ENCODE measurements around the gene AUTS2.

Gene AUTS2

GRCh38 chr7:70044064-70044463 is 445.8 kb downstream of the AUTS2 start (continued):
- TF ChIP-seq ZNF513 (tag by site-specific recombination; IDR thresholded peaks at IDR 0.05), result no peak
- no peak for TF ChIP-seq TSHZ1 (tag by site-specific recombination; IDR thresholded peaks at IDR 0.05; ENCODE audit: borderline replicate concordance)
- TF ChIP-seq BCL11A (tag by site-specific recombination; IDR thresholded peaks at IDR 0.05; ENCODE audit: low read depth), result 0 out of 2 replicates have a peak, but pooled peaks have one; percentile 18
- no peak for TF ChIP-seq ZNF148 (tag by site-specific recombination; IDR thresholded peaks at IDR 0.05; ENCODE audit: borderline replicate concordance)
- no peak for TF ChIP-seq ZNF423 (tag by site-specific recombination; IDR thresholded peaks at IDR 0.05)
- TF ChIP-seq ZSCAN30 (tag by site-specific recombination; IDR thresholded peaks at IDR 0.05), result peak; percentile 79; the same call in 1 of the 2 replicates
- no peak for TF ChIP-seq ZNF23 (tag by site-specific recombination; IDR thresholded peaks at IDR 0.05; ENCODE audit: borderline replicate concordance)
- TF ChIP-seq ZNF558 (tag by site-specific recombination; IDR thresholded peaks at IDR 0.05), result no peak
- TF ChIP-seq ZFP37 (tag by site-specific recombination; IDR thresholded peaks at IDR 0.05), result no peak
- no peak for TF ChIP-seq ZNF623 (tag by site-specific recombination; IDR thresholded peaks at IDR 0.05)
- TF ChIP-seq ZNF610 (tag by site-specific recombination; IDR thresholded peaks at IDR 0.05; ENCODE audit: borderline replicate concordance), result no peak
- TF ChIP-seq ZBTB1 (tag by site-specific recombination; IDR thresholded peaks at IDR 0.05), result no peak
- no peak for TF ChIP-seq ZNF324 (tag by site-specific recombination; IDR thresholded peaks at IDR 0.05)
- no peak for TF ChIP-seq ZNF654 (tag by site-specific recombination; IDR thresholded peaks at IDR 0.05; ENCODE audit: low read depth)
- no peak for TF ChIP-seq ZSCAN18 (tag by site-specific recombination; IDR thresholded peaks at IDR 0.05)
- TF ChIP-seq ZNF560 (tag by site-specific recombination; IDR thresholded peaks at IDR 0.05; ENCODE audit: borderline replicate concordance), result no peak
- TF ChIP-seq ZNF843 (tag by site-specific recombination; IDR thresholded peaks at IDR 0.05), result peak; percentile 93
- TF ChIP-seq ZNF791 (tag by site-specific recombination; IDR thresholded peaks at IDR 0.05), result no peak
- no peak for TF ChIP-seq ZNF404 (tag by site-specific recombination; IDR thresholded peaks at IDR 0.05)
- peak; percentile 99 for TF ChIP-seq FEZF1 (tag by site-specific recombination; IDR thresholded peaks at IDR 0.05)
- TF ChIP-seq ZXDB (tag by site-specific recombination; IDR thresholded peaks at IDR 0.05), result peak; percentile 84; the same call in 1 of the 2 replicates
- TF ChIP-seq ELK4 (IDR thresholded peaks at IDR 0.05; ENCODE audit: borderline replicate concordance, low read depth, low read length), result no peak
- TF ChIP-seq ZNF169 (tag by site-specific recombination; IDR thresholded peaks at IDR 0.05), result no peak
- TF ChIP-seq PRDM6 (tag by site-specific recombination; IDR thresholded peaks at IDR 0.05), result peak; percentile 97
- TF ChIP-seq ZNF529 (tag by site-specific recombination; IDR thresholded peaks at IDR 0.05; ENCODE audit: insufficient replicate concordance), result no peak
- TF ChIP-seq ZNF350 (tag by site-specific recombination; IDR thresholded peaks at IDR 0.05), result no peak
- no peak for TF ChIP-seq CTCF (tag by site-specific recombination; IDR thresholded peaks at IDR 0.05)
- no peak for TF ChIP-seq SP2 (tag by site-specific recombination; IDR thresholded peaks at IDR 0.05)
